ENCODE measurements around the gene S100PBP. TPM values are rescaled to one million over a fixed set of nuclear protein-coding genes. Genes with fewer than 3 reads are reported as not detected.
"Not testable (repeated sequence)": the region's sequence is repeated elsewhere in the genome, so short reads cannot be mapped to it uniquely, and the experiment has no call there.

S100PBP gene
- total RNA-seq, 1 donor from 2014 or later = 11.1 TPM

- TF ChIP-seq, protein P1, sequence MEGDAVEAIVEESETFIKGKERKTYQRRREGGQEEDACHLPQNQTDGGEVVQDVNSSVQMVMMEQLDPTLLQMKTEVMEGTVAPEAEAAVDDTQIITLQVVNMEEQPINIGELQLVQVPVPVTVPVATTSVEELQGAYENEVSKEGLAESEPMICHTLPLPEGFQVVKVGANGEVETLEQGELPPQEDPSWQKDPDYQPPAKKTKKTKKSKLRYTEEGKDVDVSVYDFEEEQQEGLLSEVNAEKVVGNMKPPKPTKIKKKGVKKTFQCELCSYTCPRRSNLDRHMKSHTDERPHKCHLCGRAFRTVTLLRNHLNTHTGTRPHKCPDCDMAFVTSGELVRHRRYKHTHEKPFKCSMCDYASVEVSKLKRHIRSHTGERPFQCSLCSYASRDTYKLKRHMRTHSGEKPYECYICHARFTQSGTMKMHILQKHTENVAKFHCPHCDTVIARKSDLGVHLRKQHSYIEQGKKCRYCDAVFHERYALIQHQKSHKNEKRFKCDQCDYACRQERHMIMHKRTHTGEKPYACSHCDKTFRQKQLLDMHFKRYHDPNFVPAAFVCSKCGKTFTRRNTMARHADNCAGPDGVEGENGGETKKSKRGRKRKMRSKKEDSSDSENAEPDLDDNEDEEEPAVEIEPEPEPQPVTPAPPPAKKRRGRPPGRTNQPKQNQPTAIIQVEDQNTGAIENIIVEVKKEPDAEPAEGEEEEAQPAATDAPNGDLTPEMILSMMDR (IDR thresholded peaks at IDR 0.05; ENCODE audit: borderline replicate concordance) = peak; percentile 34
- peaks cover 97% of the 10 kb centered on the region for H3K36me3 ChIP-seq
- intact Hi-C loops (cut with micrococcal nuclease) = no loop called here
- DNase-seq = no peak
- H3K4me3 ChIP-seq = no peak overlapping the region
- H3K4me1 ChIP-seq = no peaks in the 10 kb centered on the region
- no peaks in the 10 kb centered on the region for H3K27me3 ChIP-seq (ENCODE audit: low read depth)
- H3K9me3 ChIP-seq (replicated peaks) = no peaks in the 10 kb centered on the region
- no peak overlapping the region for H3K27ac ChIP-seq (replicated peaks)
Observed at GRCh38 chr1:32786856-32787255, 30.6 kb upstream of the S100PBP start.

GRCh38 chr1:32789356-32789755 is 28.1 kb upstream of the S100PBP start:
- H3K27me3 ChIP-seq (ENCODE audit: low read depth); intact Hi-C loops (cut with micrococcal nuclease); H3K27ac ChIP-seq (replicated peaks); DNase-seq; H3K4me1 ChIP-seq; H3K9me3 ChIP-seq (replicated peaks); H3K4me3 ChIP-seq: not testable (repeated sequence)
- peaks cover 96% of the 10 kb centered on the region for H3K36me3 ChIP-seq

DNA sequence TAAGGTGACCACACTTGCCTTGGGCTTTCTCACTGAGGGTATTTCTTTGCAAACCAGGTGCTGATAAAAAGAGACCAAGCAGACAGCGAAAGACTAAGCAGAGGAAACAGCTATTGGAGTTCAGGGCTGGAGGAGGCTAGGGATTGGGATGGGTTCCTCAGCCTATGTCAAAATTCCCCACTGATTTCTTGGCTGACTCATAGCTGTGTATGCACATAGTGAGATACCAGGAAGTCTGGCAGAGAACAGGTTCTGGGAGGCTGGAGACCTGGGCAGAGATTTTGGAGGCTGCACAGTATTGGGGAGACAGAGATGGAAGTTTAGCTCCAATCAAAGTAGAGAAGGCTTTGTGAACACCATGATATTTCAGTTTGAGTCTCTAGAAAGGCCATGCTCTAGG is 25.6 kb upstream of the S100PBP start:
- TF ChIP-seq, protein P1 (IDR thresholded peaks at IDR 0.05; ENCODE audit: borderline replicate concordance) = no peak
- Histone ChIP-seq H3K27me3 (ENCODE audit: low read depth) (no peaks in the 10 kb centered on the region), H3K27ac (replicated peaks) (no peak overlapping the region), H3K36me3 (peaks cover 88% of the 10 kb centered on the region), H3K9me3 (replicated peaks) (no peaks in the 10 kb centered on the region), H3K4me1 (no peaks in the 10 kb centered on the region), H3K4me3 (no peak overlapping the region)
- no peak for DNase-seq
- intact Hi-C loops (cut with micrococcal nuclease) = no loop called here

DNA sequence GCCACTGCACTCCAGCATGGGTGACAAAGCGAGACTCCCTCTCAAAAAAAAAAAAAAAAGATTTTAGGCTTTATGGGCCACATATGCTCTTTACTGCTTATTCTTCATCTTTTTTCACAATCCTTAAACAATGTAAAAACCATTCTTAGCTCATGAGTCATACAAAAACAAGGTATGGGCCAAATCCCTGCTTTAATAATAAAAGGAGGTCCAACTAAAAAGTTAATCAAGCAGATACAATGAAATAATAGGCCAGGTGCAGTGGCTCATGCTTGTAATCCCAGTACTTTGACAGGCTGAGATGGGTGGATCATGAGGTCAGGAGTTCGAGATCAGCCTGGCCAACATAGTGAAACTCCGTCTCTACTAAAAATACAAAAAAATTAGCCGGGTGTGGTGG is 21.7 kb upstream of the S100PBP start:
- H3K36me3 ChIP-seq = peaks cover 73% of the 10 kb centered on the region
- H3K4me3 ChIP-seq; H3K4me1 ChIP-seq; DNase-seq; H3K27ac ChIP-seq (replicated peaks); H3K27me3 ChIP-seq (ENCODE audit: low read depth); intact Hi-C loops (cut with micrococcal nuclease); H3K9me3 ChIP-seq (replicated peaks): not testable (repeated sequence)

GRCh38 chr1:32797456-32797855 is 20.0 kb upstream of the S100PBP start:
- H3K27me3 ChIP-seq (ENCODE audit: low read depth) = no peaks in the 10 kb centered on the region
- intact Hi-C loops (cut with micrococcal nuclease) = no loop called here
- peaks cover 70% of the 10 kb centered on the region for H3K36me3 ChIP-seq
- no peak overlapping the region for H3K4me3 ChIP-seq
- DNase-seq = no peak
- H3K4me1 ChIP-seq = no peaks in the 10 kb centered on the region
- no peak overlapping the region for H3K27ac ChIP-seq (replicated peaks)
- TF ChIP-seq, protein P1 (IDR thresholded peaks at IDR 0.05; ENCODE audit: borderline replicate concordance) = no peak
- H3K9me3 ChIP-seq (replicated peaks) = no peaks in the 10 kb centered on the region

DNA sequence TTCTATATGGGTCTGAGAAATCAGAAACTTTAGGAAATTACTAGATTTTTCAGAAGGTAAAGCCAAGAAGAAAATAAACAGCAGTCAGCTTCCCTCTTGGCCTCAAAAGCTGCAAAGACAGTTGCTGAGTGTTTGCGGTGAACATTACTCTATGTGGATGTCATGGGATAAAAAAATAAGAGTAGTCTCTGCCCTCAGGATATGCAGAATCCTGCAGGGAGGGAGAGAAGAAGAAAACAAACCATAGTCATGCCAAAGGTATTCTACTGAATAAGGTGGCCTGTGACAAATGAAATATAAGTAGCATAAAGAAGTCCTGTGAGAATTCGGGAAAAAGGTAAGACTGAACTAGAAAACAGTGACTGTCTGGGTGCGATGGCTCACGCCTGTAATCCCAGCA is 19.3 kb upstream of the S100PBP start:
- Histone ChIP-seq H3K36me3 (peaks cover 72% of the 10 kb centered on the region), H3K4me1 (no peaks in the 10 kb centered on the region), H3K9me3 (replicated peaks) (no peaks in the 10 kb centered on the region), H3K4me3 (no peak overlapping the region), H3K27ac (replicated peaks) (no peak overlapping the region), H3K27me3 (ENCODE audit: low read depth) (no peaks in the 10 kb centered on the region)
- no peak for DNase-seq
- TF ChIP-seq, protein P1 (IDR thresholded peaks at IDR 0.05; ENCODE audit: borderline replicate concordance) = no peak
- intact Hi-C loops (cut with micrococcal nuclease) = no loop called here
